GM12873 (cell line): Measurements from ENCODE around the gene MORN2.

Source experiments
- TF ChIP-seq, protein P1 (sequence below): IDR thresholded peaks from 2 replicates; pipeline ENCODE4 v1.5.1; 2012; ENCODE audit warnings: low read depth, mild to moderate bottlenecking, moderate library complexity, low read length, control low read depth; ENCODE audit not compliant: insufficient read depth; ENCODE audit errors: missing control alignments

MORN2 gene

GRCh38 chr2:38911191-38911590 is 35.4 kb downstream of the MORN2 start:
- TF ChIP-seq, protein P1, sequence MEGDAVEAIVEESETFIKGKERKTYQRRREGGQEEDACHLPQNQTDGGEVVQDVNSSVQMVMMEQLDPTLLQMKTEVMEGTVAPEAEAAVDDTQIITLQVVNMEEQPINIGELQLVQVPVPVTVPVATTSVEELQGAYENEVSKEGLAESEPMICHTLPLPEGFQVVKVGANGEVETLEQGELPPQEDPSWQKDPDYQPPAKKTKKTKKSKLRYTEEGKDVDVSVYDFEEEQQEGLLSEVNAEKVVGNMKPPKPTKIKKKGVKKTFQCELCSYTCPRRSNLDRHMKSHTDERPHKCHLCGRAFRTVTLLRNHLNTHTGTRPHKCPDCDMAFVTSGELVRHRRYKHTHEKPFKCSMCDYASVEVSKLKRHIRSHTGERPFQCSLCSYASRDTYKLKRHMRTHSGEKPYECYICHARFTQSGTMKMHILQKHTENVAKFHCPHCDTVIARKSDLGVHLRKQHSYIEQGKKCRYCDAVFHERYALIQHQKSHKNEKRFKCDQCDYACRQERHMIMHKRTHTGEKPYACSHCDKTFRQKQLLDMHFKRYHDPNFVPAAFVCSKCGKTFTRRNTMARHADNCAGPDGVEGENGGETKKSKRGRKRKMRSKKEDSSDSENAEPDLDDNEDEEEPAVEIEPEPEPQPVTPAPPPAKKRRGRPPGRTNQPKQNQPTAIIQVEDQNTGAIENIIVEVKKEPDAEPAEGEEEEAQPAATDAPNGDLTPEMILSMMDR = no peak

GRCh38 chr2:38912619-38913018 is 36.8 kb downstream of the MORN2 start:
- TF ChIP-seq, protein P1 = no peak

- TF ChIP-seq, protein P1 = no peak
Measured at GRCh38 chr2:38922389-38922788, 46.6 kb downstream of the MORN2 start.

DNA sequence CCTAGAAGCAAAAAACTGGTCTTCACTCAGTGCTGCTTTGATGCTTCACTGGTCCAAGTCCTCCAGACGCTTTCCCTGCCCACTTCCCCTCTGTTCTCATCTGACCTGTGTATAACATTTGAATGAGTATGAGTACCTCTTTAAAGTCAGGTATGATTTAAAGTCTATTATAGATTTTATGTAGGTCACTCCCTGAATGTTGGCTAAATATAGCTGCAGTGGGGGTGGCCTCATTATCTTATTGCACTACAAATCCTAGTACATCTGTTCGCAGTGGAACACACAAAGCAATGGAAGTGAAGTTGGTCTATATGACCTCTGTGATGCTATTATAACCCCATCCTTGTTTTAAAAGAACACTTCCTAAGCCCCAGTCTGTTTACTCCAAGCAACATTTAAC is 47.1 kb downstream of the MORN2 start:
- TF ChIP-seq, protein P1 = no peak

GRCh38 chr2:38925982-38926381 is 50.2 kb downstream of the MORN2 start:
- TF ChIP-seq, protein P1 = no peak

GRCh38 chr2:38930600-38930999 is 54.8 kb downstream of the MORN2 start:
- TF ChIP-seq, protein P1 = no peak
